ENCODE measurements around the gene MRPS35.

Gene MRPS35

DNA sequence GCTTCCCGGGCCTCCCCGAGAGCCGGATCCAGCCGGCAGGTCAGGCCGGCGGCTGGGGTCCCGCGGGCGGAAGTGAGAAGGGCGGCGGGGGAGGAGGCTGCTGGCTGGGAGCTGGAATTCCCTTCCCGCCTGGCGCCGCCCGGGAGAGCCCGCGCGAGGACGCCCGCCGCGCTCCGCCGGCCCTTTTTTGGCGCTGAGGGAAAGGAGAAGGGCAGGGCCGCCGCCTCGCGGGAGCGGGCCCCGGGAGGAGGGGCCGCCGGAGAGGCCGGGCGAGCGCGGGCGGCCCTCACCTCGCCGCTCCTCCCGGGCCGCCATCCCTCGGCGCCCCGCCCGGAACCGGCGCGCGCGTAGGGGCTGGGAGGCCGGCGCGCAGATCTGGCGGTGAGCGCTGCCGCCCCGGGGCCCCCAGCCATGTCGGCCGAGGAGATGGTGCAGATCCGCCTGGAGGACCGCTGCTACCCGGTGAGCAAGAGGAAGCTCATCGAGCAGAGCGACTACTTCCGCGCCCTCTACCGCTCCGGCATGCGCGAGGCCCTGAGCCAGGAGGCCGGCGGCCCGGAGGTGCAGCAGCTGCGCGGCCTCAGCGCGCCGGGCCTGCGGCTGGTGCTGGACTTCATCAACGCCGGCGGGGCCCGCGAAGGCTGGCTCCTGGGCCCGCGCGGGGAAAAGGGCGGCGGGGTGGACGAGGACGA, 69.4 kb downstream of the MRPS35 start, which contains the start of the genes KLHL42 and MANSC4:
TSS of gene KLHL42 (plus strand) at position 314 of the 692 bp plus-strand sequence. CDS start at position 412, 98 bp downstream.
TSS of gene MANSC4 (minus strand) at position 317 of the 692 bp plus-strand sequence. CDS start 8,960 bp downstream, outside the sequence.
- TF ChIP-seq, protein P1, sequence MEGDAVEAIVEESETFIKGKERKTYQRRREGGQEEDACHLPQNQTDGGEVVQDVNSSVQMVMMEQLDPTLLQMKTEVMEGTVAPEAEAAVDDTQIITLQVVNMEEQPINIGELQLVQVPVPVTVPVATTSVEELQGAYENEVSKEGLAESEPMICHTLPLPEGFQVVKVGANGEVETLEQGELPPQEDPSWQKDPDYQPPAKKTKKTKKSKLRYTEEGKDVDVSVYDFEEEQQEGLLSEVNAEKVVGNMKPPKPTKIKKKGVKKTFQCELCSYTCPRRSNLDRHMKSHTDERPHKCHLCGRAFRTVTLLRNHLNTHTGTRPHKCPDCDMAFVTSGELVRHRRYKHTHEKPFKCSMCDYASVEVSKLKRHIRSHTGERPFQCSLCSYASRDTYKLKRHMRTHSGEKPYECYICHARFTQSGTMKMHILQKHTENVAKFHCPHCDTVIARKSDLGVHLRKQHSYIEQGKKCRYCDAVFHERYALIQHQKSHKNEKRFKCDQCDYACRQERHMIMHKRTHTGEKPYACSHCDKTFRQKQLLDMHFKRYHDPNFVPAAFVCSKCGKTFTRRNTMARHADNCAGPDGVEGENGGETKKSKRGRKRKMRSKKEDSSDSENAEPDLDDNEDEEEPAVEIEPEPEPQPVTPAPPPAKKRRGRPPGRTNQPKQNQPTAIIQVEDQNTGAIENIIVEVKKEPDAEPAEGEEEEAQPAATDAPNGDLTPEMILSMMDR (IDR thresholded peaks at IDR 0.05; ENCODE audit: unreplicated experiment in 3 of 3), result no peak
- peaks cover 35% of the 10 kb centered on the region for H3K4me1 Mint-ChIP-seq
- no peaks in the 10 kb centered on the region for H3K9me3 Mint-ChIP-seq
- peak within 1 kb of the TSS; percentile 89 to 99 (median 95) for H3K27ac Mint-ChIP-seq
- H3K4me3 Mint-ChIP-seq, result peak within 1 kb of the TSS; percentile 85 to 91 (median 88)
- H3K36me3 Mint-ChIP-seq (ENCODE audit: low read depth), result peaks cover 22% of the 10 kb centered on the region
- H3K27me3 Mint-ChIP-seq (ENCODE audit: low read depth), result no peaks in the 10 kb centered on the region

DNA sequence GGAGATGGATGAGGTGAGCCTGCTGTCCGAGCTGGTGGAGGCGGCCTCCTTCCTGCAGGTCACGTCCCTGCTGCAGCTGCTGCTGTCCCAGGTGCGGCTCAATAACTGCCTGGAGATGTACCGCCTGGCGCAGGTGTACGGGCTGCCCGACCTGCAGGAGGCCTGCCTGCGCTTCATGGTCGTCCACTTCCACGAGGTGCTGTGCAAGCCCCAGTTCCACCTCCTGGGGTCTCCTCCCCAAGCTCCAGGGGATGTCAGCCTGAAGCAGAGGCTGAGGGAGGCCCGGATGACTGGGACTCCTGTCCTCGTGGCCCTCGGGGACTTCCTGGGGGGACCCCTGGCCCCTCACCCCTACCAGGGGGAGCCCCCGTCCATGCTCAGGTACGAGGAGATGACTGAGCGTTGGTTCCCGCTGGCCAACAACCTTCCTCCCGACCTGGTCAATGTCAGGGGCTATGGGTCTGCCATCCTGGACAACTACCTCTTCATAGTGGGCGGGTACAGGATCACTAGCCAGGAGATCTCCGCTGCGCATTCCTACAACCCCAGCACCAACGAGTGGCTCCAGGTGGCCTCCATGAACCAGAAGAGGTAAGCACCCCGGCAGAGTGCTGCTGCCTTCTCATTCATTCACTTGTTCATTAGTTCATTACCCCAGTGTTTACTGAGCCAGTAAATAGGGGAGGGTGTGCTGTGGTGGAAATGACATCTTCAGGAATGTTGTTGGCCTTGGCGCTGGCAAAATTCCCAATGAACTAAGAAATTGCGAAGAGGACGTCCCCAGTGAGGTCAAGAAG, 70.2 kb downstream of the MRPS35 start:
- peaks cover 40% of the 10 kb centered on the region for H3K4me1 Mint-ChIP-seq
- peak overlapping the region; percentile 51 to 63 (median 54) for H3K27ac Mint-ChIP-seq
- H3K36me3 Mint-ChIP-seq (ENCODE audit: low read depth), result peaks cover 28% of the 10 kb centered on the region
- no peaks in the 10 kb centered on the region for H3K27me3 Mint-ChIP-seq (ENCODE audit: low read depth)
- peak overlapping the region; percentile 71 to 88 (median 82) for H3K4me3 Mint-ChIP-seq
- TF ChIP-seq, protein P1 (IDR thresholded peaks at IDR 0.05; ENCODE audit: unreplicated experiment in 3 of 3), result no peak
- no peaks in the 10 kb centered on the region for H3K9me3 Mint-ChIP-seq

DNA sequence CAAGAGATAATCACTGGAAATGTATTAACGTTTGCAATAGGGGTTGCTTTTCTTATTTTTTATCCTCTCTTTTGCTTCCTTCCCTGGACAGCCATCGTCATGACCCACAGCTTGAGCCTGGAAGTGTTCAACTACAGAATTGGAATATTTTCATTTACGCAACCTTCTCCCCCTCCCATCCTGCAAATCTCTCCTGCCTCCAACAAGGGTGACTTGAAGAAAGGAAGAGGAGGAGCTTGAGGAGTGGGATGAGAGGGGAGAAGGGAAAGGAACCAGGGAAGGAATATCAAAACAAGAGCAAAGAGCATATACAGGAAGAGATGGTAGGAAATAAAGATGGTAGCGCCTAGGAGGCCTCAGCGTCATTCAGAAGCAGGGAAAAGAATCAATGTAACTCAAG, 71.0 kb downstream of the MRPS35 start:
- Mint-ChIP-seq H3K4me3 (peak overlapping the region; percentile 71 to 88 (median 82)), H3K9me3 (no peaks in the 10 kb centered on the region), H3K4me1 (peaks cover 40% of the 10 kb centered on the region), H3K36me3 (ENCODE audit: low read depth) (peaks cover 33% of the 10 kb centered on the region), H3K27me3 (ENCODE audit: low read depth) (no peaks in the 10 kb centered on the region), H3K27ac (peak overlapping the region; percentile 51 to 63 (median 54))
- TF ChIP-seq, protein P1 (IDR thresholded peaks at IDR 0.05; ENCODE audit: unreplicated experiment in 3 of 3), result no peak

DNA sequence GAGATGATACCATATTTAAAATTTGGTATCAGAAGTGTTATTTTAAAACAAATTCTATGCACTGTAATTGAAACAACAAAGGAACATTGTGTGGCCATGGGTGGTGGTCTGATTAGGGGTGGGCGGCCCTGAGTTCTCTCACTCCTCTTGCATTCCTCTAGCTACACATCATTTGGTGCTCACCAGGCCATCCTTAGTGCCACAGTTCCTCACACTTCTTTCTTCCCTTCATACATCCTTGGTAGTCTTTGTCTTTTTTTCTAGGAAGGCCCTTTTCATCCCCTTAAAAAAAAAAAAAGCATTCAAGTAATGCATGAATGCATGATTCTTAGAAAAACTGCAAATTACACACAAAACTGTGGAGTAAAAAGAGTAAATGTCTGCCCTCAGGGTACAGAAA, 71.8 kb downstream of the MRPS35 start:
- no peaks in the 10 kb centered on the region for H3K9me3 Mint-ChIP-seq
- TF ChIP-seq, protein P1 (IDR thresholded peaks at IDR 0.05; ENCODE audit: unreplicated experiment in 3 of 3), result no peak
- H3K4me1 Mint-ChIP-seq, result peaks cover 40% of the 10 kb centered on the region
- peak overlapping the region; percentile 71 to 88 (median 82) for H3K4me3 Mint-ChIP-seq
- H3K27me3 Mint-ChIP-seq (ENCODE audit: low read depth), result no peaks in the 10 kb centered on the region
- H3K27ac Mint-ChIP-seq, result peak overlapping the region; percentile 54 to 78 (median 63)
- peaks cover 34% of the 10 kb centered on the region for H3K36me3 Mint-ChIP-seq (ENCODE audit: low read depth)

DNA sequence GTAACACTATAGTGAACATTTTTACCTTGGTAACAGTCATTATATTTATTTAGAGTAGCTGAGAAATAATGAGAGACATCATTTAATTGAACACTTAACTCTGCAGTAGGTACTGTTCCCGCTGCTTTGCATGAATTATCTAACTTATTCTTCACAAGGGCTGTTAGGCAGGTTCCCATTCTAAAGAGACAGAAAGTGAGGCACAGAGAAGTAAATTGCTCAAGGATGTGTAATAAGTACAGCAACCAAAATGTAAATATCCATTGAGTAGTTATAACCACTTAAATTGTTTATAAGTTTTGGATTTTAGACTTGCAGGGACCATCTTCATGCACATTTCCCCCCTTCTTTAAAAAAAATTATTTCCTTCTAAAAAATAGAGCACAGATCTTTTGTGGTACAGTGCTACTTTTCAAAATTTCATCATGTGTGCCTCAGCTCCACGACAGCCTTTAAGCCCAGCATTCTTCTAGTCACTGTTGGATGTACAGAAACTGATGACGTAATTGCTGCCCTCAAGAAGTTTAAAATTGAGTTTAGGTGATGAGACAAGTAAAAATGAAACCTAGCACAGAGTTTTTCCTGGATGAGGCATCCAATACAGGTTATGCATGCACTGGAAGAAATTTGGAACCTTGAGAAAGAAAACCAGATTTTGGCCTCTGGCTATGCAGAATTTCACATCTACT, 75.4 kb downstream of the MRPS35 start:
- peaks cover 33% of the 10 kb centered on the region for H3K4me1 Mint-ChIP-seq
- no peak overlapping the region for H3K4me3 Mint-ChIP-seq
- peaks cover 44% of the 10 kb centered on the region for H3K36me3 Mint-ChIP-seq (ENCODE audit: low read depth)
- TF ChIP-seq, protein P1 (IDR thresholded peaks at IDR 0.05; ENCODE audit: unreplicated experiment in 3 of 3), result no peak
- H3K9me3 Mint-ChIP-seq, result no peaks in the 10 kb centered on the region
- no peak overlapping the region for H3K27ac Mint-ChIP-seq
- H3K27me3 Mint-ChIP-seq (ENCODE audit: low read depth), result no peaks in the 10 kb centered on the region
